ENCODE results near the gene CPVL. TPM values are rescaled to one million over a fixed set of nuclear protein-coding genes. Genes with fewer than 3 reads are reported as not detected.

CPVL gene
- total RNA-seq, 4 donors from 2014 or later: 8.0 to 28.5 (median 11.3) TPM

GRCh38 chr7:29130096-29130495 is 16.2 kb downstream of the CPVL start:
- intact Hi-C loops (cut with DNase I): no loop called here
- DNase-seq (ENCODE audit: extremely low spot score): no peak
- TF ChIP-seq POLR2AphosphoS5 (IDR thresholded peaks at IDR 0.05): no peak
- no peak for TF ChIP-seq EP300 (IDR thresholded peaks at IDR 0.05)
- TF ChIP-seq CTCF (IDR thresholded peaks at IDR 0.05): no peak
- no peak for TF ChIP-seq POLR2A (IDR thresholded peaks at IDR 0.05; ENCODE audit: low read depth)
- H3K36me3 ChIP-seq: no peaks in the 10 kb centered on the region
- no peaks in the 10 kb centered on the region for H3K27me3 ChIP-seq
- no peak overlapping the region for H3K4me3 ChIP-seq
- no peaks in the 10 kb centered on the region for H3K9me3 ChIP-seq
- no peak overlapping the region for H3K27ac ChIP-seq (replicated peaks in 1 of 4)
- H3K4me1 ChIP-seq: no peaks in the 10 kb centered on the region
- 89% methylated on average over 1 of the region's 1 CpG for WGBS

- intact Hi-C loops (cut with DNase I): no loop called here
- TF ChIP-seq POLR2A (IDR thresholded peaks at IDR 0.05; ENCODE audit: low read depth): no peak
- TF ChIP-seq EP300 (IDR thresholded peaks at IDR 0.05): no peak
- no peak for TF ChIP-seq POLR2AphosphoS5 (IDR thresholded peaks at IDR 0.05)
- no peak for TF ChIP-seq CTCF (IDR thresholded peaks at IDR 0.05)
- no peak overlapping the region for H3K27ac ChIP-seq (replicated peaks in 1 of 4)
- no peak overlapping the region for H3K4me3 ChIP-seq
- no peaks in the 10 kb centered on the region for H3K36me3 ChIP-seq
- H3K27me3 ChIP-seq: no peaks in the 10 kb centered on the region
- no peaks in the 10 kb centered on the region for H3K9me3 ChIP-seq
- no peak for DNase-seq (ENCODE audit: extremely low spot score)
- 76% methylated on average over 4 of the region's 4 CpGs for WGBS
- H3K4me1 ChIP-seq: no peaks in the 10 kb centered on the region
Measured at GRCh38 chr7:29127527-29127926, 18.8 kb downstream of the CPVL start.

- TF ChIP-seq CTCF (IDR thresholded peaks at IDR 0.05) (no peak), POLR2A (IDR thresholded peaks at IDR 0.05; ENCODE audit: low read depth) (no peak), POLR2AphosphoS5 (IDR thresholded peaks at IDR 0.05) (no peak), EP300 (IDR thresholded peaks at IDR 0.05) (no peak)
Measured at GRCh38 chr7:29126804-29127203, 19.5 kb downstream of the CPVL start.

GRCh38 chr7:29123626-29124190 is 22.6 kb downstream of the CPVL start:
- H3K4me1 ChIP-seq: peaks cover 0 to 4% (median 0%) of the 10 kb centered on the region in 4 donors
- H3K27me3 ChIP-seq: peaks cover 0 to 4% (median 0%) of the 10 kb centered on the region in 4 donors
- WGBS: 87% methylated on average over 1 of the region's 1 CpG
- TF ChIP-seq POLR2A (IDR thresholded peaks at IDR 0.05; ENCODE audit: low read depth) (no peak), CTCF (IDR thresholded peaks at IDR 0.05) (no peak), POLR2AphosphoS5 (IDR thresholded peaks at IDR 0.05) (no peak), EP300 (IDR thresholded peaks at IDR 0.05) (no peak)
- no peak overlapping the region for H3K27ac ChIP-seq (replicated peaks in 1 of 4)
- DNase-seq (ENCODE audit: extremely low spot score): no peak
- H3K4me3 ChIP-seq: no peak overlapping the region
- intact Hi-C loops (cut with DNase I): no loop called here
- no peaks in the 10 kb centered on the region for H3K9me3 ChIP-seq
- H3K36me3 ChIP-seq: no peaks in the 10 kb centered on the region

More at GRCh38 chr7:29126804-29127203, 19.5 kb downstream of the CPVL start:
- no peaks in the 10 kb centered on the region for H3K36me3 ChIP-seq
- no peak overlapping the region for H3K4me3 ChIP-seq
- H3K9me3 ChIP-seq: no peaks in the 10 kb centered on the region
- no peak for DNase-seq (ENCODE audit: extremely low spot score)
- H3K4me1 ChIP-seq: peaks cover 0 to 2% (median 0%) of the 10 kb centered on the region in 4 donors
- H3K27ac ChIP-seq (replicated peaks in 1 of 4): no peak overlapping the region
- intact Hi-C loops (cut with DNase I): no loop called here
- no peaks in the 10 kb centered on the region for H3K27me3 ChIP-seq
- WGBS: 82% methylated on average over 3 of the region's 3 CpGs

- no peaks in the 10 kb centered on the region for H3K36me3 ChIP-seq
Measured at GRCh38 chr7:29122759-29123158, 23.6 kb downstream of the CPVL start.

More at GRCh38 chr7:29122759-29123158, 23.6 kb downstream of the CPVL start:
- H3K9me3 ChIP-seq: no peaks in the 10 kb centered on the region
- no peak for DNase-seq (ENCODE audit: extremely low spot score)
- WGBS: 79% methylated on average over 2 of the region's 2 CpGs
- intact Hi-C loops (cut with DNase I): no loop called here
- H3K4me3 ChIP-seq: no peak overlapping the region
- peaks cover 0 to 5% (median 0%) of the 10 kb centered on the region in 4 donors for H3K27me3 ChIP-seq
- H3K27ac ChIP-seq (replicated peaks in 1 of 4): no peak overlapping the region
- peaks cover 0 to 4% (median 0%) of the 10 kb centered on the region in 4 donors for H3K4me1 ChIP-seq
- no peak for TF ChIP-seq POLR2AphosphoS5 (IDR thresholded peaks at IDR 0.05)
